Stimulated activated CD4-positive, alpha-beta T cell treated with anti-CD3 and anti-CD28 coated beads, Interleukin-2, amount 100 ng/mL, for 48 hours (primary cell): ENCODE results near the gene SPATA9.
"Not testable (repeated sequence)": the region's sequence is repeated elsewhere in the genome, so short reads cannot be mapped to it uniquely, and the experiment has no call there.

Experiments used
- DNase-seq, 2 donors: peaks; one replicate each; pipeline ENCODE4 v3.0.0-alpha.2; 2020

Gene SPATA9

GRCh38 chr5:95715799-95716461 is 33.1 kb upstream of the SPATA9 start:
- DNase-seq = no peak

DNA sequence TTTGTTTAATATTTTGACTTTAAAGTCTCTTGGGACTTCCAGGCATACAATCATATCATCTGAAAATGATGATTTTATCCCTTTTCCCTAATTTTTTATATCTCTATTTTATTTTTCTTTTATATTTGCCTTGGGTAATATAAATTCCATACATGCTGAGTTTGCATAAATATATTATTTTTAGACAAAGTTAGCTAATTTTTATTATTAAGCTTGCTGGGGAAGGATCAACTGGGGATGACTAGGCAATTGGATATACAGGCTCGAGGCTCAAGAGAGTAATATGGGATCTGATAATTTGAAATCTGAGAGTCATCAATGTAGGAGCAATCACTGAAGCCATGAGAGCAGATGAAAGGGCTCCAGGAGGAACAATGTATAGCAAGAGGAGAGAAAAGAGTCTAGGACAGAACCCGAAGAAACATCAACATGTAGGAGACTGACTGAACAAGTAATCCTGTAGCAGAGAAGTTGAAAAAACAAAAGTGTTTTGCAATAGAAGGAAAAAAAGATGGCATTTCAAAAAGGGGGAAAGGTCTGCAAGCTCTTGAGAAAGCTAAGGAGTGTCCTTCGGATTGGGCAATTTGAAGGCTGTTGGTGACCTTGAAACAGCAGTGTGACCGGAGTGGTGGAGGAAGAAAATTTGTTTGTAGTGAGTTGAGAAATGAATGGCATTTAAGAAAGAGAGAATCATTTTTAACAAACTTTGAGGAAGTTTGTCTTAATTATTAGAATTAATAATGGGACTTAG is 31.3 kb upstream of the SPATA9 start:
- DNase-seq = no peak

DNA sequence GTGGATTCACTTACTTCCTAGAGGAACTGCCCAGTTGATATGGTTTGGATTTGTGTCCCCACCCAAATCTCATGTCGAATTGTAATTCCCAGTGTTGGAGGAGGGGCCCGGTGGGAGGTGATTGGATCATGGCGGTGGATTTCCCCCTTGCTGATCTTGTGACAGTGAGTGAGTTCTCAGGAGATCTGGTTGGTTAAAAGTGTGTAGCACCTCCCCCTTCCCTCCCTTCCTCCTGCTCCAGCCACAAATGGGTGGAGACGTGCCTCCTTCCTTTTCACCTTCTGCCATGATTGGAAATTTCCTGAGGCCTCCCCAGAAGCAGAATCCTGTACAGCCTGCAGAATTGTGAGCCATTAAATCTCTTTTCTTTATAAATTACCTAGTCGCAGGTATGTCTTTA is 30.5 kb upstream of the SPATA9 start:
- DNase-seq = not testable (repeated sequence)

- peak; percentile 34 to 35 for DNase-seq
These were observed 29.7 kb upstream of the SPATA9 start for GRCh38 chr5:95712347-95712958.

GRCh38 chr5:95711501-95712346 is 28.9 kb upstream of the SPATA9 start:
- no peak for DNase-seq

- DNase-seq = not testable (repeated sequence)
These were observed 28.1 kb upstream of the SPATA9 start for GRCh38 chr5:95710651-95711500.

DNA sequence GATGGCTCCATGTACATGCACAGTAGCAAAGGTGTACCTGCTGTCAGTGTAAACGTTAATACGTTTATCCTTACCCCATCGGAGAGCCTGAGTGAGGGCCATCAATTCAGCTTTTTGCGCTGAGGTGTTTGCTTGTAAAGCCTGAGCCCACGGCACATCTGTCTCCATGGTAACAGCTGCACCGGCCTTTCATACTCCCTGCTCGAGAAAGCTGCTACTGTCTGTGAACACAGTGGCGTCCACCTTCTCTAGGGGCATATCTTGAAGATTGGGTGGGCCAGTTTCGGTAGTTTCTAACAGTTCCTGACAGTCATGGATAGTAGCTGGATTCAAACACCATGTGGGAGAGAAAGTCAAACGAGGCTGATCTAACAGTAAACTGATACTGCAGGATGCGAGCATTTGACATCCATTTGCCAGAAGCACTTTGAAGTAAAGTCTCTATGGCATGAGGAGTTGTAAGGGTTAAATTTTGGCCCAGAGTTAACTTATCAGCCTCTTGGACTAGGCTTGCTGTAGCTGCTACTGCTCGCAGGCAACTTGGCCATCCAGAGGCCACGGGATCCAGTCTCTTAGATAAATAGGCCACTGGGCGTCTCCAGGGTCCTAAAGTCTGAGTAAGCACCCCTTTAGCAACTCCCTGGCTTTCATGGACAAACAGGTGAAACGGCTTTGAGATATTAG is 27.3 kb upstream of the SPATA9 start:
- no peak for DNase-seq

- DNase-seq = no peak
These were observed 26.1 kb upstream of the SPATA9 start for GRCh38 chr5:95708876-95709275.

DNA sequence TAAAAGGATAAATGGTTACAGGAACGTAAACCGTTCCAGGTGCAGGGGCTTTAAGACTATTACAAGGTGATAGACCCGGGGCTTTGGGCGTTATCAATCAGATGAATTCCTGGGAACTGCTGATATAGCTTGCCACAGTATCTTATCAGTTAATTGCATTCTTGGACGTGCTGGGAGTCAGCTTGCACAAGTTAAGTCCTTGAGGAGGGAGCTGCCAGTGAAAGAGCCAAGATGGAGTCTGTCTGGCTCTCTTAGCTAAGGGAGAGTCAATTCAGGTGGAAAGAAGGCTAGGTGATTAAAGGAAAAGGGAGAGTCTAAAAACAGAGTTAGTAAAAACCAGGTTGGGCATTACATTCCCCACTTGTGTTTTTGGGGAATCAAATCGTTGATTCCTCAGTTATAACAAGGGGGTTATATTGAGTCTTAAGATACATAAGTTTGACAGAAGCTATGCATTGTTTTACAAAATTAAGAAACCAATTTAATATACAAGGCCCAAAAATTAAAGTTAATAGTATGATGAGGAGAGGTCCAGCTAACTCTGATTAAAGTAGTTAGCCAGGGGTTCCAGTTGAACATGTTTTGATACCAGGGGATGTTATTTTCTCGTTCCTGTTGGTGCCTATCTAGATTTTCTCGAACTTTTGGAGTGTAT is 24.9 kb upstream of the SPATA9 start:
- not testable (repeated sequence) for DNase-seq

- DNase-seq = no peak
These were observed 24.3 kb upstream of the SPATA9 start for GRCh38 chr5:95707055-95707454.

DNA sequence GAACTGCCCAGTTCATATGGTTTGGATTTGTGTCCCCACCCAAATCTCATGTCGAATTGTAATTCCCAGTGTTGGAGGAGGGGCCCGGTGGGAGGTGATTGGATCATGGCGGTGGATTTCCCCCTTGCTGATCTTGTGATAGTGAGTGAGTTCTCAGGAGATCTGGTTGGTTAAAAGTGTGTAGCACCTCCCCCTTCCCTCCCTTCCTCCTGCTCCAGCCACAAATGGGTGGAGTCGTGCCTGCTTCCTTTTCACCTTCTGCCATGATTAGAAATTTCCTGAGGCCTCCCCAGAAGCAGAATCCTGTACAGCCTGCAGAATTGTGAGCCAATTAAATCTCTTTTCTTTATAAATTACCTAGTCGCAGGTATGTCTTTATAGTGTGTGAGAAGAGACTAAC is 23.4 kb upstream of the SPATA9 start:
- DNase-seq = not testable (repeated sequence)

DNA sequence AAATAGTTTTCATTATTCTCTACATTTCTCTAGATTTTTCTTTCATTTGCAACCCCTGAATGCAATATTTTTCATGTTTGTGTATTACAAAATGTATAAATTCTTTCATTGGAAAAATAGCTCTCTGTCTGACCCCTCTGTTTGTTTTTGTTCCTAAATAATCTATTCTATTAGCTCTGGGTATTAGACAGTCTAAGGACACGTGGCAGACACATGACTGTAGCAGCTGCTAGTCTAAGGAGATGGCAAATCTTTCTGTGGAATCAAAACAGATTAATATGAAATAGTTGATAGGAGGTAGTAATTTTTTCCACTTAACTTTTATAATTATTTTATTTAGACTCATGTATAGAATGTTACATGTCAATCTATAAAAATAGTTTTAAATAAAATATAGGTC is 21.4 kb upstream of the SPATA9 start:
- no peak for DNase-seq

DNA sequence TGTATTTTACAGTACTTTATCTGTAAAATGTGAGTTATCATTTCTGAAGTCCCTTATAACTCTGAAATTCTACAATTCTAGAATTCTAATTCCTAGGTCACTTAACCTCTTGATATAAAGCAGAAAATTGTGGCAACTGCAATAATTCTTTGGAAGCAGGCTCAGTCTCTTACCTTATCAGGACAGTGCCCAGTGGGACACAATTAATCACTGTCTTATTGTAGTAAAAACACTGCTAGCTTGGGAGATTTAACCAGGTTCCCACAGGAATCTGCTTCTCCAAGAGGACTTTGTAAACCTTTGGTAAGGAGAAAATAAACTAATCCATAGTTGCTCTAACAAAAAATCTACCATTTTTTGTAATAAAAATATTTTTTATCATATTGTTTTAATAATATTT is 18.3 kb upstream of the SPATA9 start:
- no peak for DNase-seq

DNA sequence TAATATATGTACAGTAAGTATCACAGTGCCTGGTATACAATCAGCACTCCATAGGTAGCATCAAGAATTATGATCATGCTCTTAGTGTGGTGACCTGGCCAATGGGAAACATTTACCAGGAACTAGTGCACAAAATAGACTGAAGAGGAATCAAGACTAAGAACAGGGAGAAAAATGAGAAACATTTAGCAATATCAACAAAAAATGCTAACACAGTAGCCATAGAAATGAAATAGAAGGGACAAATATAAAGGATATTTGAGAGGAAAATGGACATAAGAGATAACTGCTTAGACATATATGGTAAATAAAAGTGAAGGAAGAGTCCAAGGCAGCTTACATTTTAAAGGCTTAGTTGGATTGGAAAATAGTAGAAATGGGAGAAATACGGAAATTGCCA is 16.5 kb upstream of the SPATA9 start:
- DNase-seq = no peak

DNA sequence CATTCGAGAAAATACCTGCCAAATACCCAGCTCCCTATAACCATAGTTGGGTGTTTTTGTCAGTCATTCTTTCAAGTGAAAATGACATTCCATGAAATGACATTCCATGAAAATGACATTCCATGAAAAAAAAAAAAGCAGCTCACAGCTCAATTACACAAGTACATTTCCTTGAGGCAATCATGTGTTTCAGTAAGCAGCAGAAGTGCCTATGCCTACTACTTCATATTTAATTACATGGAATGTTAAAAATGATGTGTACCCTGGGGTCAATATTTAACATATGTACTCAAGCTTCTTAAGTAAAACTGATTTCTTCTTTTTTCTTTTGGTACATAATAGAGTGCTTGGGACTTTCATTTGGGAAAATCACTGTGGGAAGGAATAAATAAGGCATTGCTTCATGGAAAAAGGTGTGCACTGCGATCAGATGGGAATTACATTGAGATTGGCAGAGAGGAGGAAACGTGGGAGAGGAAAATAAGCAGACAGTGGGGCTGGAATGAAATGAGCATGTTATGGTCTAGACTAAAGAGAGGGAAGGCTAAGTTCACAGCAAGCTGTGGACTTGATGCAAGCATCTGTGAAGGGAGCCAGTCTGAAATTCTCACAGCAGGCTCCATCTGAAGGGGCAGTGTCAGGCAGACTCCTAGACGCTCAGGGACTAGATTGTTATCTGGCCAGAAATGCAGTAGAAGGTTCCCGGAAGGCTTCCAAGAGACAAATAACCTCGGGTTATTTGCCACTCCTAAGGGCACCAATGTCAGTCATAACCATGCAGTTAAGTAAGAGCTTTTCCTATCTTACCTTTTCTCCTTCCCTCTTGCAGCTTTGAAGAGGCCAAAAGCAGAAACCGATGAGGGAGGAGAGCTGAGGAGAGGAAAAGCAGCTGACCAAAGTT is 15.2 kb upstream of the SPATA9 start:
- no peak for DNase-seq

- DNase-seq = no peak
These were observed 7.5 kb upstream of the SPATA9 start for GRCh38 chr5:95690333-95690732.

DNA sequence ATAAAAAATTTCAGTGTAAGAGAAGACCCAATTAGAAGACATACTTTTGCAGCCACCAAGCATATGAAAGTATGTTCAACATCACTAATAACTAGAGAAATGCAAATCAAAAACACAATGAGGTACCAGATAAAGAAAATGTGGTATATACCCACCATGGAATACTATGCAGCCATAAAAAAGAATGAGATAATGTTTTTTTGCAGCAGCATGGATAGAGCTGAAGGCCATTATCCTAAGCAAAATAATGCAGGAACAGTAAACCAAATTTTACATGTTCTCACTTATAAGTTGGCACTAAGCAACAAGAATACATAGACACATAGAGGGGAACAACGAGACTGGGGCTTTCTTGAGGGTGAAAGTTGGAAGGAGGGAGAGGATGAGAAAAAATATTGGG is 6.9 kb upstream of the SPATA9 start:
- DNase-seq = no peak

- DNase-seq = no peak
These were observed 3.9 kb upstream of the SPATA9 start for GRCh38 chr5:95686651-95687050.

DNA sequence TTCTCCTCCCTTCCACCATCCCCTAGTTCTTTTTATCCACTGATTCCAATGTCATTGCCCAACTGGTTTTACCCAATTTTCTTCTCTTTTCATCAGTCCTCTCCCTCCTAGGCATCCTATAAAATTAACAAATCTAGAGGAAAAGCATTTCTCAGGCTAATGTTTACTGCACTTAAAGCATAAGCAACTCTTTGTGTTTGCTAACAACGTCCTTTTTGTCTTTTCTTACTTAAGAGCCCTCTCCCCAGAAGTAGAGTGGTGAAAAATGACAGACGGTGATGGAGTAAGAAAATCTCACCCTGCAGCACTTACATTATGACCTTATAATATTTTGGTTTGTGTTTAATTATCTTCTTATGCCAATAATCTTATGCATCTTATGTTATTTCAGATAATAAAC is 1.6 kb upstream of the SPATA9 start:
- DNase-seq = no peak

DNA sequence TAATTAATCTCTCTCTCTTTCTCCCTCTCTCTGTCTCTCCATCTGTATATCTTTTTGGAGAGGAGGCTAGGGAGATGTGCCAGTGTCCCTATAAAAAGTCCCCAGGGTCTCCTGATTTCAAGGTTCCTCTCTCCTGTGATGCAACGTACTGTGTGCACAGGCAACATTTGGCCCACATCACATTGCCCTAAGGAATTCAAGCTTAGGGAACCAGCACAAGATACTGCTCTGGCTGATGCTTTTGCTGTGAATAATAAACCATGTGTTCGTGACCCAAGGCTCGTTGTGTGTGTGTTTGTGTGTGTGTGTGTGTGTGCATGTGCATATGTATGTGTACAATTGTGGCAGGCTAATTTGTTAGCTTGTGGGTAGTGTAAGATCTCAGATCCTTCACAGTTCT is 9.7 kb downstream of the SPATA9 start:
- no peak for DNase-seq
